ENCODE data around the gene ANKRD13D.

DNA sequence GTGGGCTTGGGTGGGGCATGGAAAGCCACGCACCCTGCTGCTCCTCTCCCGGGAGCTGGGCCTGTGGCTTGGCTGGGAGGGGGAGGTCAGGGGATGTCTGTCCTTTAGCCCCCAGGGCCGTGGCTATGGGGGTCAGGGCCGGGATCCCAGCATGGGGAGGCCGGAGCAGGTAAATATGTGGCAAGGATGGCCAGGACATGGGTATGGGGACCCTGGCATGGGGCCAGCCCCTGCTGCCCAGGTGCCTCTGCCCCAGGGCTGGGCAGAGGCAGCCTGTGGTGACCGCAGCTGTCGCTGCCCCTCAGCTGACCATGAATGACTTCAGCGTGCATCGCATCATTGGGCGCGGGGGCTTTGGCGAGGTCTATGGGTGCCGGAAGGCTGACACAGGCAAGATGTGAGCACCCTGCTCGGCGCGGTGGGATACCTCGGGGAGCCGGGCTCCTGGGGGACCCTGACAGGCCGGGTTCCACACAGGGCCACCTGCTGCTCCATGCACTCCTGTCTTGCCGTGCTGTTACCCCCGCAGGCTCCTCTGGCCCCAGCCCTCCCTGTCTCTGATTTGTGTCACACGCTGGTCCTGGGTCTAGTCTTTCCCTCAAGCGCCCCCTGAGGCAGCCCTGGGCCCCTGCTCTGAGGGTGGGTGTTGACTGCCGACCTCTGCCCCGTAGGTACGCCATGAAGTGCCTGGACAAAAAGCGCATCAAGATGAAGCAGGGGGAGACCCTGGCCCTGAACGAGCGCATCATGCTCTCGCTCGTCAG, 8.1 kb upstream of the ANKRD13D start:
- TF ChIP-seq, protein P1, sequence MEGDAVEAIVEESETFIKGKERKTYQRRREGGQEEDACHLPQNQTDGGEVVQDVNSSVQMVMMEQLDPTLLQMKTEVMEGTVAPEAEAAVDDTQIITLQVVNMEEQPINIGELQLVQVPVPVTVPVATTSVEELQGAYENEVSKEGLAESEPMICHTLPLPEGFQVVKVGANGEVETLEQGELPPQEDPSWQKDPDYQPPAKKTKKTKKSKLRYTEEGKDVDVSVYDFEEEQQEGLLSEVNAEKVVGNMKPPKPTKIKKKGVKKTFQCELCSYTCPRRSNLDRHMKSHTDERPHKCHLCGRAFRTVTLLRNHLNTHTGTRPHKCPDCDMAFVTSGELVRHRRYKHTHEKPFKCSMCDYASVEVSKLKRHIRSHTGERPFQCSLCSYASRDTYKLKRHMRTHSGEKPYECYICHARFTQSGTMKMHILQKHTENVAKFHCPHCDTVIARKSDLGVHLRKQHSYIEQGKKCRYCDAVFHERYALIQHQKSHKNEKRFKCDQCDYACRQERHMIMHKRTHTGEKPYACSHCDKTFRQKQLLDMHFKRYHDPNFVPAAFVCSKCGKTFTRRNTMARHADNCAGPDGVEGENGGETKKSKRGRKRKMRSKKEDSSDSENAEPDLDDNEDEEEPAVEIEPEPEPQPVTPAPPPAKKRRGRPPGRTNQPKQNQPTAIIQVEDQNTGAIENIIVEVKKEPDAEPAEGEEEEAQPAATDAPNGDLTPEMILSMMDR (IDR thresholded peaks at IDR 0.05): no peak
- no peak for TF ChIP-seq POLR2A (IDR thresholded peaks at IDR 0.05)
